IMR-90 (cell line): ENCODE results near the gene IER3. TPM values are rescaled to one million over a fixed set of nuclear protein-coding genes. Genes with fewer than 3 reads are reported as not detected.

ENCODE experiments used
- ATAC-seq: fragments of 200-7000 bp; cut with Tn5 transposase; 2 replicates; pipeline ENCODE4 v1.9.1; 2020; ENCODE audit warnings: low read depth, mild to moderate bottlenecking, moderate library complexity
- BruUV-seq: library from RNA; stranded (reverse); fragments of 400-500 nt; replicated peaks from 2 replicates; lab custom pipeline; 2021; lab: Mats Ljungman, UMichigan
- CTCF ChIA-PET: fragments of 300-600 bp; formaldehyde crosslinking; extraction: SDS; loops from one replicate; lab custom pipeline; 2021; ENCODE audit warnings: antibody characterized with exemption; lab: Yijun Ruan, JAX
- POLR2A ChIA-PET: fragments of 300-600 bp; sonication (Branson Sonifier 250); formaldehyde crosslinking; loops from one replicate; lab custom pipeline; 2022; ENCODE audit warnings: antibody characterized with exemption; ENCODE audit not compliant: unreplicated experiment; lab: Charles Lee
- DNase-seq: peaks from one replicate; pipeline ENCODE4 v3.0.0; 2013
- H2AFZ ChIP-seq: replicated peaks from 2 replicates; pipeline ENCODE3; 2013; ENCODE audit warnings: low read length, mild to moderate bottlenecking; ENCODE audit not compliant: poor library complexity
- H2AK5ac ChIP-seq: 2 replicates; pipeline ENCODE4 v1.6.1; 2013; ENCODE audit warnings: low read depth, low read length, inconsistent platforms
- H2AK9ac ChIP-seq: replicated peaks from 2 replicates; pipeline ENCODE3; 2013; ENCODE audit warnings: mild to moderate bottlenecking, low read depth, low read length, moderate library complexity; ENCODE audit not compliant: poor library complexity
- H2BK120ac ChIP-seq: 2 replicates; pipeline ENCODE4 v1.6.1; 2013; ENCODE audit warnings: low read depth, low read length, inconsistent platforms
- H2BK15ac ChIP-seq: 3 replicates; pipeline ENCODE4 v1.6.1; 2013; ENCODE audit warnings: low read depth, low read length, inconsistent platforms
- H2BK20ac ChIP-seq: 2 replicates; pipeline ENCODE4 v1.6.1; 2013; ENCODE audit warnings: low read depth, mild to moderate bottlenecking, inconsistent platforms, low read length, moderate library complexity
- H2BK5ac ChIP-seq: 2 replicates; pipeline ENCODE4 v1.6.1; 2013; ENCODE audit warnings: mild to moderate bottlenecking, low read depth, low read length, inconsistent platforms; ENCODE audit not compliant: poor library complexity, severe bottlenecking
- H3K14ac ChIP-seq: replicated peaks from 2 replicates; pipeline ENCODE4 v1.6.1; 2013; ENCODE audit warnings: low read depth, low read length, inconsistent platforms
- H3K18ac ChIP-seq: 2 replicates; pipeline ENCODE4 v1.6.1; 2013; ENCODE audit warnings: low read depth, low read length, control low read depth
- H3K23ac ChIP-seq: 2 replicates; pipeline ENCODE4 v1.6.1; 2013; ENCODE audit warnings: low read depth, low read length, inconsistent platforms
- H3K27ac ChIP-seq: 2 replicates; pipeline ENCODE4 v1.5.1; 2013; ENCODE audit warnings: mild to moderate bottlenecking, control low read depth, low read length; ENCODE audit not compliant: insufficient read depth
- H3K27me3 ChIP-seq: 2 replicates; pipeline ENCODE4 v1.6.1; 2013; ENCODE audit warnings: low read length; ENCODE audit not compliant: control insufficient read depth, insufficient read depth
- H3K36me3 ChIP-seq: 2 replicates; pipeline ENCODE4 v1.6.1; 2013; ENCODE audit warnings: low read length, mixed read lengths; ENCODE audit not compliant: control insufficient read depth, insufficient read depth
- H3K4ac ChIP-seq: 2 replicates; pipeline ENCODE4 v1.6.1; 2013; ENCODE audit warnings: low read depth, low read length, inconsistent platforms
- H3K4me1 ChIP-seq: 2 replicates; pipeline ENCODE4 v1.6.1; 2013; ENCODE audit warnings: low read length, mixed read lengths; ENCODE audit not compliant: control insufficient read depth, insufficient read depth
- H3K4me2 ChIP-seq: 2 replicates; pipeline ENCODE4 v1.6.1; 2013; ENCODE audit warnings: low read depth, mild to moderate bottlenecking, control low read depth, low read length, moderate library complexity
- H3K4me3 ChIP-seq: 2 replicates; pipeline ENCODE4 v1.5.1; 2013; ENCODE audit warnings: low read depth, mild to moderate bottlenecking, control low read depth, low read length, moderate library complexity; ENCODE audit not compliant: insufficient read depth
- H3K56ac ChIP-seq: 2 replicates; pipeline ENCODE4 v1.6.1; 2013; ENCODE audit warnings: low read length, inconsistent platforms; ENCODE audit not compliant: insufficient read depth; ENCODE audit errors: extremely low read depth
- H3K79me1 ChIP-seq, 2 experiments: 2 replicates each; pipeline ENCODE4 v1.6.1; 2013; ENCODE audit warnings: low read length in 2 of 2, inconsistent platforms in 1 of 2, low read depth in 1 of 2
- H3K9ac ChIP-seq: 2 replicates; pipeline ENCODE4 v1.6.1; 2013; ENCODE audit warnings: low read depth, low read length, control low read depth
- H3K9me1 ChIP-seq: 2 replicates; pipeline ENCODE4 v1.6.1; 2013; ENCODE audit warnings: low read length, inconsistent platforms; ENCODE audit not compliant: insufficient read depth
- H3K9me3 ChIP-seq: 2 replicates; pipeline ENCODE4 v1.6.1; 2013; ENCODE audit warnings: low read length; ENCODE audit not compliant: control insufficient read depth, insufficient read depth
- H4K20me1 ChIP-seq: 2 replicates; pipeline ENCODE4 v1.6.1; 2013; ENCODE audit warnings: low read length, inconsistent platforms; ENCODE audit not compliant: insufficient read depth
- H4K5ac ChIP-seq: 2 replicates; pipeline ENCODE4 v1.6.1; 2013; ENCODE audit warnings: mild to moderate bottlenecking, low read depth, low read length, control low read depth
- H4K8ac ChIP-seq, 2 experiments: 2 replicates each; pipeline ENCODE4 v1.6.1; 2013; ENCODE audit warnings: low read depth in 2 of 2, low read length in 2 of 2, control low read depth in 1 of 2, inconsistent platforms in 1 of 2
- H4K91ac ChIP-seq: 2 replicates; pipeline ENCODE4 v1.6.1; 2013; ENCODE audit warnings: low read depth, low read length, inconsistent platforms; ENCODE audit not compliant: insufficient read depth
- BHLHE40 ChIP-seq: fragments of 150-350 bp; IDR thresholded peaks from 2 replicates; pipeline ENCODE4 v1.6.1; 2016; ENCODE audit warnings: mild to moderate bottlenecking, low read depth, low read length
- CHD1 ChIP-seq: IDR thresholded peaks from 2 replicates; pipeline ENCODE4 v1.6.1; 2012; ENCODE audit warnings: low read depth, low read length, improper control_type of control experiment
- FOS ChIP-seq: fragments of 150-350 bp; IDR thresholded peaks from 2 replicates; pipeline ENCODE4 v1.6.1; 2016; ENCODE audit warnings: low read depth, low read length
- MAFK ChIP-seq: IDR thresholded peaks from 2 replicates; pipeline ENCODE4 v1.6.1; 2012; ENCODE audit warnings: low read depth, low read length, improper control_type of control experiment
- POLR2A ChIP-seq: IDR thresholded peaks from 2 replicates; pipeline ENCODE4 v1.6.1; 2012; ENCODE audit warnings: mild to moderate bottlenecking, low read depth, low read length
- USF2 ChIP-seq: fragments of 150-350 bp; IDR thresholded peaks from 2 replicates; pipeline ENCODE4 v1.6.1; 2017; ENCODE audit warnings: mild to moderate bottlenecking, antibody characterized with exemption, low read length, low read depth
- WGBS, 2 experiments: methylation state at CpG; one replicate each; pipeline versions ENCODE4 v1.1.5 to v1.1.7; 2013; ENCODE audit warnings: missing lambda C conversion rate in 2 of 2; ENCODE audit not compliant: insufficient read length in 1 of 2; ENCODE audit errors: extremely low coverage in 2 of 2; 5-methylcytosine and 5-hydroxymethylcytosine counted together
- dilution Hi-C: fragments of 300-500 bp; cut with HindIII; formaldehyde crosslinking; loops from one replicate; pipeline ENCODE4 v1.14.3; 2018; ENCODE audit warnings: low sequenced_read_pairs; ENCODE audit not compliant: unreplicated experiment
- in situ Hi-C: fragments of 300-500 bp; cut with MboI; formaldehyde crosslinking; loops from 3 replicates; pipeline ENCODE4 v1.14.3; 2019; ENCODE audit warnings: low sequenced_read_pairs, inconsistent platforms, mixed read lengths
- intact Hi-C: fragments of 100-400 bp; cut with micrococcal nuclease; formaldehyde crosslinking; loops from 2 replicates; pipeline ENCODE4 v1.10.0; 2022
- polyA plus RNA-seq, 3 experiments: library from polyadenylated mRNA; depleted of rRNA; stranded (reverse); fragments of >200 nt; gene quantifications; 2 replicates each; pipeline ENCODE4 v1.2.3, GENCODE V29; 2012; ENCODE audit warnings: low replicate concordance in 1 of 3
- total RNA-seq: library from RNA; depleted of rRNA; stranded (reverse); fragments of >200 nt; gene quantifications from 2 replicates; pipeline ENCODE4 v1.2.3, GENCODE V29; 2012

IER3 gene
- total and polyA plus RNA-seq, 2 of the 4 experiments (the other 2 are of a cell fraction) = 38.4 to 159 TPM

GRCh38 chr6:30707281-30707850 lies 37.0 kb downstream of the IER3 start:
- H3K23ac ChIP-seq = no peak overlapping the region
- TF ChIP-seq BHLHE40 (no peak), MAFK (no peak), USF2 (no peak), CHD1 (no peak), POLR2A (no peak), FOS (no peak)
- H2BK15ac ChIP-seq = no peak overlapping the region
- H3K9me3 ChIP-seq = no peaks in the 10 kb centered on the region
- H2AK9ac ChIP-seq = no peak overlapping the region
- ChIA-PET CTCF (no interaction called here), POLR2A (no interaction called here)
- no peak overlapping the region for H2BK5ac ChIP-seq
- intact Hi-C loops (no loop called here), in situ Hi-C loops (no loop called here), dilution Hi-C loops (no loop called here)
- H2BK20ac ChIP-seq = no peak overlapping the region
- 90% methylated on average over 2 of the region's 6 CpGs; no CpG with 5 or more reads in 1 of the 2 experiments for WGBS, 2 experiments
- H2BK120ac ChIP-seq = no peak overlapping the region
- no peak overlapping the region for H3K27ac ChIP-seq
- H4K5ac ChIP-seq = no peak overlapping the region
- no peaks in the 10 kb centered on the region; the same call in 1 of the 2 replicates for H3K9me1 ChIP-seq
- H4K91ac ChIP-seq = no peak overlapping the region
- H2AFZ ChIP-seq = no peak overlapping the region
- H3K27me3 ChIP-seq = no peaks in the 10 kb centered on the region
- no peak overlapping the region for H3K14ac ChIP-seq
- H3K4me1 ChIP-seq = no peaks in the 10 kb centered on the region
- ATAC-seq (no peak), DNase-seq (no peak)
- no peak overlapping the region for H3K4ac ChIP-seq
- H4K8ac ChIP-seq = no peak overlapping the region
- H3K36me3 ChIP-seq = peaks cover 44% of the 10 kb centered on the region
- H3K9ac ChIP-seq = no peak overlapping the region
- H2AK5ac ChIP-seq = no peak overlapping the region
- H3K79me1 ChIP-seq = no peaks in the 10 kb centered on the region
- H3K18ac ChIP-seq = no peak overlapping the region
- no peak overlapping the region for H3K4me2 ChIP-seq
- H3K56ac ChIP-seq = no peak overlapping the region
- no peaks in the 10 kb centered on the region for H4K20me1 ChIP-seq
- no TSS peak for BruUV-seq
- H3K4me3 ChIP-seq = no peak overlapping the region
